Right atrium auricular region (tissue), 2 donors: ENCODE measurements around the gene GABRA4. TPM values are rescaled to one million over a fixed set of nuclear protein-coding genes. Genes with fewer than 3 reads are reported as not detected.

Source experiments
- DNase-seq: peaks from one replicate; pipeline ENCODE4 v3.0.0-alpha.2; 2019; ENCODE audit warnings: low spot score
- H3K27ac ChIP-seq, 2 donors: fragments of 200-600 bp; sonication (generic); 1 replicate in 1 of 2; 2 replicates in 1 of 2; pipeline ENCODE4 v1.5.1; 2016 to 2019
- H3K27me3 ChIP-seq, 2 donors: fragments of 200-600 bp; sonication (generic); one replicate each; pipeline versions ENCODE4 v1.5.1 to v1.6.0; 2017 to 2019
- H3K36me3 ChIP-seq: fragments of 200-600 bp; sonication (generic); one replicate; pipeline ENCODE4 v1.5.1; 2016
- H3K4me1 ChIP-seq, 2 donors: fragments of 200-600 bp; sonication (generic); one replicate each; pipeline versions ENCODE4 v1.5.1 to v1.6.0; 2017 to 2019
- H3K4me3 ChIP-seq, 2 donors: fragments of 200-600 bp; sonication (generic); 1 replicate in 1 of 2; 2 replicates in 1 of 2; pipeline ENCODE4 v1.5.1; 2017 to 2019; ENCODE audit warnings: mild to moderate bottlenecking in 1 of 2, moderate library complexity in 1 of 2
- H3K9me3 ChIP-seq, 2 donors: fragments of 200-600 bp; sonication (generic); one replicate each; pipeline ENCODE4 v1.5.1; 2019
- CTCF ChIP-seq, 2 donors: fragments of 200-600 bp; sonication (generic); IDR thresholded peaks; one replicate each; pipeline ENCODE4 v1.5.1; 2019; ENCODE audit warnings: antibody characterized with exemption in 2 of 2
- total RNA-seq, 2 donors: library from RNA; depleted of rRNA; stranded (reverse); fragments of >200 nt; gene quantifications; one replicate each; pipeline ENCODE4 v1.1.0, GENCODE V29; 2016

The GABRA4 gene
- total RNA-seq, 2 donors from 2014 or later, result 0.55 to 1.0 TPM

- no peak for TF ChIP-seq CTCF (IDR thresholded peaks at IDR 0.05)
- DNase-seq, result no peak
- H3K27ac ChIP-seq, result no peak overlapping the region
Observed at GRCh38 chr4:46950826-46951225, 42.6 kb downstream of the GABRA4 start.

GRCh38 chr4:46949822-46950221, 43.6 kb downstream of the GABRA4 start:
- H3K9me3 ChIP-seq, result no peaks in the 10 kb centered on the region
- no peak for DNase-seq
- H3K27me3 ChIP-seq, result no peaks in the 10 kb centered on the region
- H3K27ac ChIP-seq, result no peak overlapping the region
- no peaks in the 10 kb centered on the region for H3K36me3 ChIP-seq
- TF ChIP-seq CTCF (IDR thresholded peaks at IDR 0.05), result no peak
- no peak overlapping the region for H3K4me3 ChIP-seq
- no peaks in the 10 kb centered on the region for H3K4me1 ChIP-seq

More at GRCh38 chr4:46950826-46951225, 42.6 kb downstream of the GABRA4 start:
- Histone ChIP-seq H3K27me3 (no peaks in the 10 kb centered on the region), H3K4me3 (no peak overlapping the region), H3K9me3 (no peaks in the 10 kb centered on the region), H3K36me3 (no peaks in the 10 kb centered on the region), H3K4me1 (no peaks in the 10 kb centered on the region)

- no peaks in the 10 kb centered on the region for H3K36me3 ChIP-seq
- TF ChIP-seq CTCF (IDR thresholded peaks at IDR 0.05), result no peak
- DNase-seq, result no peak
- no peak overlapping the region for H3K4me3 ChIP-seq
- no peaks in the 10 kb centered on the region for H3K4me1 ChIP-seq
- H3K27me3 ChIP-seq, result no peaks in the 10 kb centered on the region
- H3K9me3 ChIP-seq, result no peaks in the 10 kb centered on the region
- H3K27ac ChIP-seq, result no peak overlapping the region
Observed at GRCh38 chr4:46947541-46947940, 45.8 kb downstream of the GABRA4 start.

- no peak overlapping the region for H3K4me3 ChIP-seq
- H3K27ac ChIP-seq, result no peak overlapping the region
- no peak for TF ChIP-seq CTCF (IDR thresholded peaks at IDR 0.05)
- H3K4me1 ChIP-seq, result no peaks in the 10 kb centered on the region
- H3K27me3 ChIP-seq, result no peaks in the 10 kb centered on the region
- DNase-seq, result no peak
- no peaks in the 10 kb centered on the region for H3K36me3 ChIP-seq
- no peaks in the 10 kb centered on the region for H3K9me3 ChIP-seq
Observed at GRCh38 chr4:46946919-46947536, 46.4 kb downstream of the GABRA4 start.

GRCh38 chr4:46945062-46945461, 48.3 kb downstream of the GABRA4 start:
- Histone ChIP-seq H3K4me3 (no peak overlapping the region), H3K9me3 (no peaks in the 10 kb centered on the region), H3K4me1 (no peaks in the 10 kb centered on the region), H3K27me3 (no peaks in the 10 kb centered on the region), H3K27ac (no peak overlapping the region), H3K36me3 (no peaks in the 10 kb centered on the region)
- TF ChIP-seq CTCF (IDR thresholded peaks at IDR 0.05), result no peak
- DNase-seq, result no peak

GRCh38 chr4:46944345-46944744, 49.0 kb downstream of the GABRA4 start:
- Histone ChIP-seq H3K9me3 (no peaks in the 10 kb centered on the region), H3K27me3 (no peaks in the 10 kb centered on the region), H3K27ac (no peak overlapping the region), H3K36me3 (no peaks in the 10 kb centered on the region), H3K4me3 (no peak overlapping the region), H3K4me1 (no peaks in the 10 kb centered on the region)
- TF ChIP-seq CTCF (IDR thresholded peaks at IDR 0.05), result no peak
- no peak for DNase-seq
